HG03097 (cell line): ENCODE measurements around the gene CNTNAP3B.
"Not testable (repeated sequence)": the region's sequence is repeated elsewhere in the genome, so short reads cannot be mapped to it uniquely, and the experiment has no call there.

Experiments used
- ATAC-seq: cut with Tn5 transposase; IDR thresholded peaks from one replicate; pipeline ENCODE4 v1.9.1; 2021; ENCODE audit not compliant: unreplicated experiment, low FRiP score

Gene CNTNAP3B

DNA sequence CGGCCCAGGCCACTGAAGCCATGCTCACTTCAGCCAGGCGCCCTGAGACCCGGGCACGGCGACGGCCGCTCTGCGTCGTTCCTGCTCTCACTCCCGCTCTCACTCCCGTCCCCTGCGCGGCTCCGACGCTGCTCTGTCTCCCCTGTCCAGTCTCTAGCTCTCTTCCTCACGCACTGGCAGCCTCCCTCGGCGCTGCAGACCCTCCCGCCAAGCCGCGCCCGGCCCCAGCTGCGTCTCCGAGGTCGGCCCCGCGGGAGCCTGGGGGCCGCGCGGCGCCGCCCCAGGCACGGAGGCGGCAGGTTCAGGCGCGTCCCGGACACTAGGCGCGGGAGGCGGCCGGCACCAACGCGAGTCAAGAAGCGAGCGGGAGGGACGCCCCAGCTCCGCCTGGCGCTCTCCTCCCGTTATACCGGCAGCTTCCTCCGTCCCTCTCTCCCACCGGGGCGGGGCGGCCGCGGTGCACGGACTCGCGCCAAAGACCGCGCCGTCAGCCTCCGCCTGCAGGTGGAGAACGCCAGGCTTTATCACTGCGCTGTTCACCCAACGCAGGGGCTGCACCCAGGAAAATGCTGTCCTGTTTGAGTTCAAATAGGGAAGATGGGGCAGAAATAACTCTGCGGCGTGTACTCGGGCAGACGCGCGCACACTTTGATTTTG, at the start of gene CNTNAP3B:
Gene CNTNAP3B, minus strand, starts transcription at position 354 of the 657 bp plus-strand sequence. Its CDS starts 332 bp downstream, at position 22.
- not testable (repeated sequence) for ATAC-seq

DNA sequence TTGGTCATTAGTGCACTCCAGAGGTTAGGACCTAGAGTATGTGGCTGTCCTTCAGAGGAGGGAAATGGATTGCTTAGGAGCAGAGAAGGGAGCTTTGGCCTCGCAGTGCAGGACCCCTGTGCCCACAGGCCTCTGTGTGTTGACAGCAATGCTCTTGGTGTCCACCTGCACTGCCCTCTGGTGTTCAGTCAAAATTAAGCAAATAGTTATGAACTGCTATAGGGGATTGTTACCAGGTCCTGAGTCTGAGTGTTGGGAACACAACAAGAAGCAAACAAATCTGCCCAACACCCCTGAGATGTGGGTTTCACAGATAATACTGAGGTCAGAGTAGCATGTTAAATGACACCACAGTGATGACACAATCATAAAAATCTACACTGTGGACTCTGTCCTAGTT, 31.1 kb upstream of the CNTNAP3B start:
- not testable (repeated sequence) for ATAC-seq

DNA sequence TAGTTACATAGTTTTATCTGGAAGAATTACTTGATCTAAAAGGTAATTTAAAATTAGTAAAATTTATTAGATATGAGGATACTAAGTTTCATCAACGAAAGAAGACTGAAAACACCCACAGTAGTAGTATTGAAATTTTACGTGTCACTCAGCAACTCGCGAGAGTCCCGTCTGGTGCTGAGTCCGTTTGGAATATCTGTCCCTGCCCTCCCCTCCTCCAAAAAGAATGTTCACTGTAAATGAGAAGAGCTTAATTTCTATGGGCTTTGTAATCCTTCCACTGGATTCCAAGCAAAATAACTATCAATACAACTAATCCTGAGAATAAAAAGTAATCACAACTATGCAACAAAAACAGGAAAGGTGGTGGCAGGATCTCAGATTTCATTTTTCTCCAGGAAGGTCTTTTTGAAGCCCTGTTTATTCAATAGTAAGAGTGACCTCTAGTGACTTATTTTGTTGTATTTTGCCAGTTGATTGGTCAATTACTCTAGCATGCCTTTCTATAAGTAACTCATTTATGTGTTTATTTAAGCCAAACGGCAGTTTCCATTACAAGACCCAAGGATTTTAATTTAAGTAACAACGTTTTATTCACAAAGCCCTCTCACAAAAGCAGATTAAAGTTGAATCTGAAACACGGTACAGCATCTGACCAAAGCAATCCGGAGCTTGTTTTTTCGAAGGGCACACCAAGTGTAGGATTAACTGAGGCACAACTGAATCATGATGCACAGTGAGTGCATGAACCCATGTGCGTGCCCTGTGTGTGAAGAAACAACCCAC, 2.0 kb downstream of the CNTNAP3B start:
- not testable (repeated sequence) for ATAC-seq

DNA sequence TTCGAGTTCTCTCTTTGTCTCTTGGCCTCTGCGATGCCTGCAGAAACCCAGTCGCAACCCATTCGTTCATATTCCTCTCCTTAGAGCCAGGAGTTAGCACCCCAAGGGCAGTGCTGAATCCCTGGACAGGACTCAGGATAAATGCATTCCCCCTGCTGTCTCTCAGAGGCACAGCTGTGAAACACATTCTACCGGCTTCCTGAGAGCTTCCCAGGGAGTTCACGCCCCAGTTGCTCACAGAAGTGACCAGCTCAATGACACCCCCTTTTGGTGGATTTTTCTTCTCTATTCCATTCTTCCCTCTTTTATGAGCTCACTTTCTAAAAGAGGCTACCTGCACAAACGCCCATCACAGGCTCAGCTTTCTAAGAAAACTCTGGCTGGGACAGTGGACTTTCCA, 8.2 kb downstream of the CNTNAP3B start:
- not testable (repeated sequence) for ATAC-seq

GRCh38 chr9:42095929-42096328, 33.3 kb downstream of the CNTNAP3B start:
- not testable (repeated sequence) for ATAC-seq

DNA sequence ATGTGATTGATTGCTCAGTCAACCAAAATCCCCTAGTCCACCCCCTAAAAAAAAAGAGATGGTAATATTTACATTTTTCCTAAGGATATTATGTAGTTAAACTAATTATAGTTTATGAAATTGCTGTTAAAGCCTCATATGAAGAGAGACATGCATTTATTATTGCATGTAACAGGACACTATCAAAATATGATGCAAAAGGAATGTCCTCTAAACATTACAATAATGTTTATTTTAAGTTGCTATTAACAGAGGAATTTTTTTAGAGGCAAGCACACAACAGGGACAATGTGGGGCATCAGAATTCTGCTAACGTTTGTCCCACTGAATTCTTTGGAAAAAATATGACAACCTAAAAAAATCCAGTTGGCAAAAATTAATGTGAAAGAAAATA, 44.7 kb downstream of the CNTNAP3B start:
- not testable (repeated sequence) for ATAC-seq

- not testable (repeated sequence) for ATAC-seq
Observed at GRCh38 chr9:42083877-42084558, 45.2 kb downstream of the CNTNAP3B start.

DNA sequence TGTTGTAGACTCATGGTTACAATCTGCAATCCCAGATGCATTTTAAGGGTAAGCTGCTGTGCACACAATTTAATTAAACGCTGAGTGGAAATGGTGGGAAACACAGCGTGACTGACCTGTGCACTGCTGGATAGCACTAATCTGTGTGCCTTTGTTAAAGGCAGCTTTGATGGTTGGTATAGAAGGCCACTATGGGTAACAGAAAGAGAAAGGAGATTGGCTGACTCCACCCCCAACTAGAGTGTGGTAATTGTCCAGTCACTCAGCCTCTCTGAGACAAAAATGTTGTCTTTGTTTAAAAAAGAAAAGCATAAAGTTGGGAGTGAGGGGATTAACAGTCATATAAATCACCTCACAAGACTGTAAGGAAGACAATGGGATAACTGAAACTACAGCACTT, 48.9 kb downstream of the CNTNAP3B start:
- ATAC-seq: not testable (repeated sequence)

- ATAC-seq: not testable (repeated sequence)
Observed at GRCh38 chr9:42074868-42075267, 54.4 kb downstream of the CNTNAP3B start.

- not testable (repeated sequence) for ATAC-seq
Observed at GRCh38 chr9:42071026-42071425, 58.2 kb downstream of the CNTNAP3B start.

GRCh38 chr9:42070035-42070799, 59.0 kb downstream of the CNTNAP3B start:
- not testable (repeated sequence) for ATAC-seq

- not testable (repeated sequence) for ATAC-seq
Observed at GRCh38 chr9:42053874-42054273, 75.4 kb downstream of the CNTNAP3B start.

- not testable (repeated sequence) for ATAC-seq
Observed at GRCh38 chr9:42050701-42051100, 78.5 kb downstream of the CNTNAP3B start.

- not testable (repeated sequence) for ATAC-seq
Observed at GRCh38 chr9:42044422-42045010, 84.7 kb downstream of the CNTNAP3B start.

- not testable (repeated sequence) for ATAC-seq
Observed at GRCh38 chr9:42033541-42033940, 95.7 kb downstream of the CNTNAP3B start.

DNA sequence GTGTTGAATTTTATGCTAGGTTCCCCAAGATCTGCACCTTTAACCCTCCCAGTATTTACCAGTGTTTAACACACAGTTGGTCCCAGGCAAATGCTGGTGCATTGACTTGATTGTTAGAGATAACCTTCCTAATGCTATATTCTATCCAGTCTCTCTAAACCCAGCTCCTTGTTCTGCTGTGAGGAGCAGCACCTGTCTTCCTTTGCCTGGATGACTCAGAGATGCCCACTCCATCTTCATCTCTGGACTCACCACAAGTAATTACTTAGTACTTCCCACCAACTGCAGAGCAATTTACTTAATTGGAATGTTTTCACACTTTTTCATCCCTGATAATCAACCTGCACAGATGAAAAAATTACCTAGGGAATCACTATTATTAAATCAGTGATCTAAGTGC, 108.6 kb downstream of the CNTNAP3B start:
- ATAC-seq: not testable (repeated sequence)

DNA sequence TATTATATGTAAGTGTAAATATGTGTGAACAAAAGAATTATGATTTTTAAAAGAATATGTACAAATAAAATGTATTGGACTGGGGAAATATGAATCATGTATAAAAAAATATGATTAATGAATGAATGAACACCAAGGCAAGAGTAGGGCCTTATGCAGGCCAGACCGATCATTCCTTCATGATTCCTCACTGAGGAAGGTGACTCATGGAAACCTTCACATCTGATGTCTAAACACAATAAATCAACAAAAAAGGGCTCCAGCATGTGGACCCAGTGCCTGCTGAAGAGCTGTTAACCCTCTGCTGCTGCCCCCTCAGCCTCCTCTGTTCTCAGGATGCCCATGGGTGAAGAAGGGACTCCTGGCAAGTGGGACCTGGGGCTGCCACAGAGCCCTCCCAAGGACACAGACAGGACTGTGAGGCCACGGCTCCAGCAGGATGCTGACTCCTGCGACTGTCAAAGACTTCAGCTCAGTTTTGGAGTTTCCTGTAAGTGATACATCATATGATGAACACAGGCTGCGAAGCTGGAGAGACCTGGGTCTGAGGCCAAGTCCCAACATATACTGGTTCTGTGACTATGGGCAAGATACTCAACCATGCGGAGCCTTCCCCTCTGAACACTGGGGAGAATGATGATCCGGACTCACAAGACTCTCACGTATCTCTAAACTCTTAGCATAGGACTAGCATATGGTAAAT, 110.9 kb downstream of the CNTNAP3B start:
- ATAC-seq: not testable (repeated sequence)

GRCh38 chr9:42014317-42014716, 114.9 kb downstream of the CNTNAP3B start:
- not testable (repeated sequence) for ATAC-seq

GRCh38 chr9:41991607-41992006, 137.6 kb downstream of the CNTNAP3B start:
- not testable (repeated sequence) for ATAC-seq
